Osteocyte (in vitro differentiated cells): ENCODE measurements around the gene RELB. TPM values are rescaled to one million over a fixed set of nuclear protein-coding genes. Genes with fewer than 3 reads are reported as not detected.

Experiments used
- DNase-seq: peaks from one replicate; pipeline ENCODE4 v3.0.0; 2021; ENCODE audit warnings: mixed read lengths; ENCODE audit not compliant: unreplicated experiment; ENCODE audit errors: extremely low spot score
- H3K27ac Mint-ChIP-seq: one replicate; pipeline ENCODE4 v1.8.0; 2021; ENCODE audit warnings: mild to moderate bottlenecking, mixed read lengths; ENCODE audit not compliant: unreplicated experiment
- H3K27me3 Mint-ChIP-seq: one replicate; pipeline ENCODE4 v1.8.0; 2021; ENCODE audit warnings: mixed read lengths; ENCODE audit not compliant: unreplicated experiment
- H3K36me3 Mint-ChIP-seq: one replicate; pipeline ENCODE4 v1.8.0; 2021; ENCODE audit warnings: mixed read lengths; ENCODE audit not compliant: unreplicated experiment
- H3K4me1 Mint-ChIP-seq: one replicate; pipeline ENCODE4 v1.8.0; 2021; ENCODE audit warnings: mixed read lengths; ENCODE audit not compliant: unreplicated experiment
- H3K4me3 Mint-ChIP-seq: one replicate; pipeline ENCODE4 v1.8.0; 2021; ENCODE audit warnings: mild to moderate bottlenecking, moderate library complexity, mixed read lengths; ENCODE audit not compliant: unreplicated experiment
- H3K9me3 Mint-ChIP-seq: one replicate; pipeline ENCODE4 v1.8.0; 2021; ENCODE audit warnings: mixed read lengths; ENCODE audit not compliant: unreplicated experiment
- total RNA-seq: library from RNA; stranded (reverse); gene quantifications from 2 replicates; pipeline ENCODE4 v1.2.1, GENCODE V29; 2021
- TF ChIP-seq, protein P1 (sequence below): fragments of 200-600 bp; sonication (generic); IDR thresholded peaks from 2 replicates; pipeline ENCODE4 v1.5.0; 2021; ENCODE audit warnings: antibody characterized with exemption, mild to moderate bottlenecking, moderate library complexity

The RELB gene
- total RNA-seq, 1 donor from 2014 or later, result 15.1 TPM

- Mint-ChIP-seq H3K27ac (no peak overlapping the region), H3K4me1 (peaks cover 20% of the 10 kb centered on the region), H3K27me3 (no peaks in the 10 kb centered on the region), H3K4me3 (peak overlapping the region; percentile 48), H3K9me3 (no peaks in the 10 kb centered on the region), H3K36me3 (peaks cover 10% of the 10 kb centered on the region)
- TF ChIP-seq, protein P1, sequence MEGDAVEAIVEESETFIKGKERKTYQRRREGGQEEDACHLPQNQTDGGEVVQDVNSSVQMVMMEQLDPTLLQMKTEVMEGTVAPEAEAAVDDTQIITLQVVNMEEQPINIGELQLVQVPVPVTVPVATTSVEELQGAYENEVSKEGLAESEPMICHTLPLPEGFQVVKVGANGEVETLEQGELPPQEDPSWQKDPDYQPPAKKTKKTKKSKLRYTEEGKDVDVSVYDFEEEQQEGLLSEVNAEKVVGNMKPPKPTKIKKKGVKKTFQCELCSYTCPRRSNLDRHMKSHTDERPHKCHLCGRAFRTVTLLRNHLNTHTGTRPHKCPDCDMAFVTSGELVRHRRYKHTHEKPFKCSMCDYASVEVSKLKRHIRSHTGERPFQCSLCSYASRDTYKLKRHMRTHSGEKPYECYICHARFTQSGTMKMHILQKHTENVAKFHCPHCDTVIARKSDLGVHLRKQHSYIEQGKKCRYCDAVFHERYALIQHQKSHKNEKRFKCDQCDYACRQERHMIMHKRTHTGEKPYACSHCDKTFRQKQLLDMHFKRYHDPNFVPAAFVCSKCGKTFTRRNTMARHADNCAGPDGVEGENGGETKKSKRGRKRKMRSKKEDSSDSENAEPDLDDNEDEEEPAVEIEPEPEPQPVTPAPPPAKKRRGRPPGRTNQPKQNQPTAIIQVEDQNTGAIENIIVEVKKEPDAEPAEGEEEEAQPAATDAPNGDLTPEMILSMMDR, result no peak
- no peak for DNase-seq
Measured at GRCh38 chr19:45082170-45082569, 80.9 kb downstream of the RELB start.

DNA sequence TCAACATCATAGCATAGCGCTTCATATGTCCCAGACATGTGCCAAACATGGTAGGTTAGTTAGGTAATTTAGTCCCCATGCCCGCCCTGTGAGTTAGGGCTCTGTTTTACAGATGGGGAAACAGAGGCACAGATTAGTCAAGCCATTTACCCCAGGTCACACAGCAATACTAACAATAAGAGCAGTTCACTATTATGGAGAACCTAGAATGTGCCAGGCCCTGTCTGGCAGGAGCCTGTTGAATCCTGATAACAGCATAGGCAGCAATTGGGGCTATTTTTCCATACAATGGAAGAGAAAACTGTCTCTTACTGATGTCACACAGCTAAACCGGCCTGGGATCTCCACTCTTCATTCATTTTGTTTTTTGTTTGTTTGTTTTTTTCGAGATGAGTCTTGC, 85.2 kb downstream of the RELB start:
- Mint-ChIP-seq H3K4me1 (peaks cover 10% of the 10 kb centered on the region), H3K36me3 (peaks cover 20% of the 10 kb centered on the region), H3K4me3 (no peak overlapping the region), H3K9me3 (no peaks in the 10 kb centered on the region), H3K27me3 (no peaks in the 10 kb centered on the region), H3K27ac (no peak overlapping the region)
- no peak for DNase-seq
- TF ChIP-seq, protein P1, result no peak

DNA sequence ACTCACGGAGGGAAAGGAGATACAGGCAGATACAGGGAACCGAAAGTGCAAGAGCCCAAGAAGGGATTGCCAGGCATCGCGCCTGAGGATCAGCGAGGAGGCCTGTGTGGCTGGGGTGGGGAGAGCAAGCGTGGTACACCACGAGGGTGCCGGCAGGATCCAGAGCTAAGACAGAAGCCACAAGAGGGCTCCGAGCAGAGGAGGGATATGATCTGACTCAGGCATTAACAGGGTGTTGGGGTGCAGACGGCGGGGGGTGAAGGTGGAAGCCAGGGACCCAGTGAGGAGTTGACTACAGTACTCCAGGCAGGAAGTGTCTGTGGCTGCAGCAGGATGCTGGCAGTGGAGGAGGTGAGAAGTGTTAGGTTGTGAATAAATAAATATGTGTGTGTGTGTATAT, 86.3 kb downstream of the RELB start:
- peaks cover 13% of the 10 kb centered on the region for H3K36me3 Mint-ChIP-seq
- H3K4me3 Mint-ChIP-seq, result no peak overlapping the region
- no peaks in the 10 kb centered on the region for H3K27me3 Mint-ChIP-seq
- TF ChIP-seq, protein P1, result no peak
- peaks cover 9% of the 10 kb centered on the region for H3K4me1 Mint-ChIP-seq
- no peaks in the 10 kb centered on the region for H3K9me3 Mint-ChIP-seq
- no peak for DNase-seq
- no peak overlapping the region for H3K27ac Mint-ChIP-seq

Other genes starting within 250 kb of the RELB start
- gene CBLC, start 223.6 kb upstream of the RELB start, total RNA-seq, result not detected in 2 replicates
- gene BCAM, start 192.4 kb upstream of the RELB start, total RNA-seq, result 8.8 and 9.9 TPM in 2 replicates
- 117 TPM in 2 replicates for gene NECTIN2, start 155.2 kb upstream of the RELB start, total RNA-seq
- gene TOMM40, start 110.2 kb upstream of the RELB start, total RNA-seq, result 47.4 and 48.7 TPM in 2 replicates
- 151 and 184 TPM in 2 replicates for gene APOE, start 95.7 kb upstream of the RELB start, total RNA-seq
- 3.3 TPM in 1 of 2 replicates, not detected in the other for gene APOC1, start 86.9 kb upstream of the RELB start, total RNA-seq
- gene APOC4, start 59.2 kb upstream of the RELB start, total RNA-seq, result not detected in 2 replicates
- not detected in 2 replicates for gene APOC2, start 55.4 kb upstream of the RELB start, total RNA-seq
- 124 and 126 TPM in 2 replicates for gene CLPTM1, start 46.1 kb upstream of the RELB start, total RNA-seq
- gene CLASRP, start 37.6 kb downstream of the RELB start, total RNA-seq, result 77.8 and 81.5 TPM in 2 replicates
- 0.68 and 0.70 TPM in 2 replicates for gene ZNF296, start 75.0 kb downstream of the RELB start, total RNA-seq
- 19.3 and 25.8 TPM in 2 replicates for gene GEMIN7, start 77.8 kb downstream of the RELB start, total RNA-seq
- gene PPP1R37, start 91.7 kb downstream of the RELB start, total RNA-seq, result 34.8 and 35.4 TPM in 2 replicates
- 0.18 and 0.35 TPM in 2 replicates for gene NKPD1, start 159.5 kb downstream of the RELB start, total RNA-seq
- 29.4 and 31.5 TPM in 2 replicates for gene TRAPPC6A, start 176.8 kb downstream of the RELB start, total RNA-seq
- 16.9 and 23.1 TPM in 2 replicates for gene BLOC1S3, start 177.3 kb downstream of the RELB start, total RNA-seq
- 8.4 and 11.1 TPM in 2 replicates for gene EXOC3L2, start 243.9 kb downstream of the RELB start, total RNA-seq
- gene MARK4, start 249.8 kb downstream of the RELB start, total RNA-seq, result 61.2 and 66.5 TPM in 2 replicates